ENCODE results near the gene SLC49A3. TPM values are rescaled to one million over a fixed set of nuclear protein-coding genes. Genes with fewer than 3 reads are reported as not detected.

Gene SLC49A3
- total RNA-seq, 1 donor from 2014 or later, result 0.88 TPM

GRCh38 chr4:727576-727975 is 38.6 kb upstream of the SLC49A3 start:
- Mint-ChIP-seq H3K4me3 (no peak overlapping the region), H3K9me3 (no peaks in the 10 kb centered on the region), H3K27me3 (ENCODE audit: insufficient read depth) (no peaks in the 10 kb centered on the region), H3K36me3 (ENCODE audit: low read depth) (peaks cover 14% of the 10 kb centered on the region), H3K4me1 (ENCODE audit: low read depth) (peaks cover 5% of the 10 kb centered on the region), H3K27ac (no peak overlapping the region)
- intact Hi-C loops (cut with micrococcal nuclease), result no loop called here
- DNase-seq (ENCODE audit: low spot score), result no peak

- H3K9me3 Mint-ChIP-seq, result peaks cover 4% of the 10 kb centered on the region
- H3K27ac Mint-ChIP-seq, result no peak overlapping the region
- DNase-seq (ENCODE audit: low spot score), result no peak
- peaks cover 5% of the 10 kb centered on the region for H3K4me1 Mint-ChIP-seq (ENCODE audit: low read depth)
- intact Hi-C loops (cut with micrococcal nuclease), result no loop called here
- H3K36me3 Mint-ChIP-seq (ENCODE audit: low read depth), result peaks cover 18% of the 10 kb centered on the region
- H3K27me3 Mint-ChIP-seq (ENCODE audit: insufficient read depth), result no peaks in the 10 kb centered on the region
- no peak overlapping the region for H3K4me3 Mint-ChIP-seq
These were observed 37.9 kb upstream of the SLC49A3 start for GRCh38 chr4:726838-727237.

- no peaks in the 10 kb centered on the region for H3K27me3 Mint-ChIP-seq (ENCODE audit: insufficient read depth)
- peaks cover 23% of the 10 kb centered on the region for H3K36me3 Mint-ChIP-seq (ENCODE audit: low read depth)
- peaks cover 5% of the 10 kb centered on the region for H3K9me3 Mint-ChIP-seq
- H3K4me1 Mint-ChIP-seq (ENCODE audit: low read depth), result peaks cover 5% of the 10 kb centered on the region
- no peak overlapping the region for H3K4me3 Mint-ChIP-seq
- no peak overlapping the region for H3K27ac Mint-ChIP-seq
- intact Hi-C loops (cut with micrococcal nuclease), result no loop called here
- no peak for DNase-seq (ENCODE audit: low spot score)
These were observed 37.4 kb upstream of the SLC49A3 start for GRCh38 chr4:726235-726787.

GRCh38 chr4:725391-726234 is 36.7 kb upstream of the SLC49A3 start:
- H3K27me3 Mint-ChIP-seq (ENCODE audit: insufficient read depth), result no peaks in the 10 kb centered on the region
- intact Hi-C loops (cut with micrococcal nuclease), result no loop called here
- H3K27ac Mint-ChIP-seq, result no peak overlapping the region

GRCh38 chr4:723751-724530 is 35.0 kb upstream of the SLC49A3 start:
- Mint-ChIP-seq H3K9me3 (peaks cover 5% of the 10 kb centered on the region), H3K27me3 (ENCODE audit: insufficient read depth) (no peaks in the 10 kb centered on the region), H3K27ac (no peak overlapping the region), H3K4me1 (ENCODE audit: low read depth) (peaks cover 5% of the 10 kb centered on the region), H3K36me3 (ENCODE audit: low read depth) (peaks cover 26% of the 10 kb centered on the region), H3K4me3 (no peak overlapping the region)
- intact Hi-C loops (cut with micrococcal nuclease), result no loop called here
- no peak for DNase-seq (ENCODE audit: low spot score)

More at GRCh38 chr4:725391-726234, 36.7 kb upstream of the SLC49A3 start:
- Mint-ChIP-seq H3K9me3 (peaks cover 5% of the 10 kb centered on the region), H3K36me3 (ENCODE audit: low read depth) (peaks cover 23% of the 10 kb centered on the region), H3K4me3 (no peak overlapping the region), H3K4me1 (ENCODE audit: low read depth) (peaks cover 5% of the 10 kb centered on the region)
- no peak for DNase-seq (ENCODE audit: low spot score)

- Mint-ChIP-seq H3K9me3 (peaks cover 5% of the 10 kb centered on the region), H3K4me1 (ENCODE audit: low read depth) (peaks cover 5% of the 10 kb centered on the region), H3K4me3 (no peak overlapping the region), H3K27me3 (ENCODE audit: insufficient read depth) (no peaks in the 10 kb centered on the region), H3K27ac (no peak overlapping the region), H3K36me3 (ENCODE audit: low read depth) (peaks cover 26% of the 10 kb centered on the region)
- intact Hi-C loops (cut with micrococcal nuclease), result no loop called here
- no peak for DNase-seq (ENCODE audit: low spot score)
These were observed 34.0 kb upstream of the SLC49A3 start for GRCh38 chr4:722851-723360.

- Mint-ChIP-seq H3K36me3 (ENCODE audit: low read depth) (peaks cover 21% of the 10 kb centered on the region), H3K4me1 (ENCODE audit: low read depth) (no peaks in the 10 kb centered on the region), H3K4me3 (no peak overlapping the region), H3K9me3 (peaks cover 5% of the 10 kb centered on the region), H3K27ac (no peak overlapping the region), H3K27me3 (ENCODE audit: insufficient read depth) (no peaks in the 10 kb centered on the region)
- intact Hi-C loops (cut with micrococcal nuclease), result no loop called here
- no peak for DNase-seq (ENCODE audit: low spot score)
These were observed 33.3 kb upstream of the SLC49A3 start for GRCh38 chr4:722169-722725.

GRCh38 chr4:721261-722168 is 32.6 kb upstream of the SLC49A3 start:
- intact Hi-C loops (cut with micrococcal nuclease), result no loop called here
- H3K27me3 Mint-ChIP-seq (ENCODE audit: insufficient read depth), result no peaks in the 10 kb centered on the region
- DNase-seq (ENCODE audit: low spot score), result no peak
- H3K4me1 Mint-ChIP-seq (ENCODE audit: low read depth), result no peaks in the 10 kb centered on the region
- H3K27ac Mint-ChIP-seq, result no peak overlapping the region
- peaks cover 5% of the 10 kb centered on the region for H3K9me3 Mint-ChIP-seq
- no peak overlapping the region for H3K4me3 Mint-ChIP-seq
- H3K36me3 Mint-ChIP-seq (ENCODE audit: low read depth), result peaks cover 21% of the 10 kb centered on the region

- Mint-ChIP-seq H3K27ac (no peak overlapping the region), H3K4me1 (ENCODE audit: low read depth) (no peaks in the 10 kb centered on the region), H3K27me3 (ENCODE audit: insufficient read depth) (no peaks in the 10 kb centered on the region), H3K9me3 (peaks cover 5% of the 10 kb centered on the region), H3K36me3 (ENCODE audit: low read depth) (peaks cover 21% of the 10 kb centered on the region), H3K4me3 (no peak overlapping the region)
- no peak for DNase-seq (ENCODE audit: low spot score)
- intact Hi-C loops (cut with micrococcal nuclease), result no loop called here
These were observed 31.3 kb upstream of the SLC49A3 start for GRCh38 chr4:720111-720860.

GRCh38 chr4:718460-718859 is 29.5 kb upstream of the SLC49A3 start:
- Mint-ChIP-seq H3K36me3 (ENCODE audit: low read depth) (peaks cover 21% of the 10 kb centered on the region), H3K4me1 (ENCODE audit: low read depth) (no peaks in the 10 kb centered on the region), H3K27me3 (ENCODE audit: insufficient read depth) (no peaks in the 10 kb centered on the region), H3K4me3 (no peak overlapping the region), H3K9me3 (peaks cover 5% of the 10 kb centered on the region), H3K27ac (no peak overlapping the region)
- no peak for DNase-seq (ENCODE audit: low spot score)
- intact Hi-C loops (cut with micrococcal nuclease), result no loop called here

- no peak for DNase-seq (ENCODE audit: low spot score)
- intact Hi-C loops (cut with micrococcal nuclease), result no loop called here
- H3K9me3 Mint-ChIP-seq, result peaks cover 5% of the 10 kb centered on the region
- H3K27ac Mint-ChIP-seq, result no peak overlapping the region
- no peaks in the 10 kb centered on the region for H3K4me1 Mint-ChIP-seq (ENCODE audit: low read depth)
- peaks cover 21% of the 10 kb centered on the region for H3K36me3 Mint-ChIP-seq (ENCODE audit: low read depth)
- no peaks in the 10 kb centered on the region for H3K27me3 Mint-ChIP-seq (ENCODE audit: insufficient read depth)
- no peak overlapping the region for H3K4me3 Mint-ChIP-seq
These were observed 28.8 kb upstream of the SLC49A3 start for GRCh38 chr4:717601-718320.
